H1 (cell line): ENCODE data around the gene PRSS53. TPM values are rescaled to one million over a fixed set of nuclear protein-coding genes. Genes with fewer than 3 reads are reported as not detected.

Experiments
- CTCF ChIA-PET: fragments of 300-600 bp; sonication (Branson Sonifier 250); formaldehyde crosslinking; loops from one replicate; lab custom pipeline; 2021; ENCODE audit not compliant: partially characterized antibody; lab: Charles Lee
- POLR2A ChIA-PET: fragments of 300-600 bp; sonication (Branson Sonifier 250); formaldehyde crosslinking; loops from one replicate; lab custom pipeline; 2021; ENCODE audit warnings: inconsistent platforms; ENCODE audit not compliant: partially characterized antibody; lab: Charles Lee
- DNase-seq, 2 experiments: peaks; one replicate each; pipeline versions ENCODE4 v3.0.0 to v3.0.0-alpha.2; 2010 to 2022; ENCODE audit warnings: low spot score in 2 of 2, low read depth in 1 of 2, mixed read lengths in 1 of 2
- FAIRE-seq: peaks from 2 replicates; lab custom pipeline; 2011; peaks lifted over from hg19 to GRCh38; lab: Jason Lieb, UNC
- H2AFZ ChIP-seq: 2 replicates; pipeline ENCODE4 v1.8.1; 2012; ENCODE audit warnings: low read length, inconsistent platforms
- H2AK5ac ChIP-seq: 2 replicates; pipeline ENCODE4 v1.6.1; 2013; ENCODE audit warnings: low read depth, low read length
- H2BK120ac ChIP-seq: replicated peaks from 2 replicates; pipeline ENCODE3; 2013; ENCODE audit warnings: low read depth, low read length, inconsistent platforms
- H2BK12ac ChIP-seq: 2 replicates; pipeline ENCODE4 v1.6.1; 2013; ENCODE audit warnings: low read depth, low read length
- H2BK15ac ChIP-seq: 2 replicates; pipeline ENCODE4 v1.6.1; 2013; ENCODE audit warnings: low read length
- H2BK20ac ChIP-seq: 2 replicates; pipeline ENCODE4 v1.6.1; 2013; ENCODE audit warnings: low read length
- H2BK5ac ChIP-seq: 2 replicates; pipeline ENCODE4 v1.6.1; 2013; ENCODE audit warnings: low read depth, low read length
- H3K14ac ChIP-seq: 2 replicates; pipeline ENCODE4 v1.6.1; 2013; ENCODE audit warnings: inconsistent platforms; ENCODE audit not compliant: insufficient read length
- H3K18ac ChIP-seq: 2 replicates; pipeline ENCODE4 v1.6.1; 2013; ENCODE audit warnings: low read length; ENCODE audit errors: extremely low read depth
- H3K23ac ChIP-seq: 2 replicates; pipeline ENCODE4 v1.6.1; 2013; ENCODE audit warnings: inconsistent platforms; ENCODE audit not compliant: insufficient read length
- H3K23me2 ChIP-seq: 2 replicates; pipeline ENCODE4 v1.6.1; 2013; ENCODE audit warnings: low read depth, low read length
- H3K27ac ChIP-seq: 2 replicates; pipeline ENCODE4 v1.6.1; 2011; ENCODE audit warnings: low read depth, low read length, inconsistent platforms
- H3K27me3 ChIP-seq, 4 experiments: replicated peaks in 1 of 4; 1 replicate in 1 of 4; 2 replicates in 3 of 4; pipeline versions ENCODE4 v1.6.1 to v1.8.1; 2011 to 2013; ENCODE audit warnings: low read length in 3 of 4, mild to moderate bottlenecking in 3 of 4, inconsistent platforms in 2 of 4, mixed read lengths in 2 of 4, moderate library complexity in 1 of 4; ENCODE audit not compliant: control insufficient read depth in 3 of 4, insufficient read depth in 3 of 4; ENCODE audit errors: extremely low read depth in 1 of 4
- H3K36me3 ChIP-seq, 4 experiments: 2 replicates each; pipeline versions ENCODE4 v1.6.1 to v1.8.1; 2011 to 2013; ENCODE audit warnings: mild to moderate bottlenecking in 4 of 4, low read length in 3 of 4, moderate library complexity in 2 of 4, control low read depth in 1 of 4, inconsistent platforms in 1 of 4; ENCODE audit not compliant: insufficient read depth in 4 of 4, control insufficient read depth in 2 of 4
- H3K4ac ChIP-seq: replicated peaks from 2 replicates; pipeline ENCODE3; 2013; ENCODE audit warnings: low read length, low read depth, mixed read lengths, inconsistent platforms; ENCODE audit not compliant: insufficient read length
- H3K4me1 ChIP-seq, 4 experiments: replicated peaks in 1 of 4; 1 replicate in 1 of 4; 2 replicates in 3 of 4; pipeline versions ENCODE4 v1.6.1 to v1.8.1; 2011 to 2013; ENCODE audit warnings: low read length in 3 of 4, inconsistent platforms in 2 of 4, mixed read lengths in 1 of 4; ENCODE audit not compliant: insufficient read depth in 4 of 4, control insufficient read depth in 3 of 4
- H3K4me2 ChIP-seq, 2 experiments: 2 replicates each; pipeline versions ENCODE4 v1.6.1 to v1.8.1; 2011 to 2013; ENCODE audit warnings: low read depth in 2 of 2, low read length in 2 of 2, control low read depth in 1 of 2, inconsistent platforms in 1 of 2, mild to moderate bottlenecking in 1 of 2; ENCODE audit not compliant: insufficient read depth in 1 of 2
- H3K4me3 ChIP-seq, 4 experiments: fragments of 200-600, 300-600 bp in 1 of 4; sonication (generic), shearing (Covaris generic), sonication (Bioruptor Twin) in 1 of 4; 2 replicates each; pipeline versions ENCODE4 v1.5.1 to v1.8.1; 2011 to 2016; ENCODE audit warnings: low read length in 4 of 4, low read depth in 3 of 4, control low read depth in 2 of 4, inconsistent platforms in 2 of 4, mild to moderate bottlenecking in 2 of 4, mixed read lengths in 1 of 4, moderate library complexity in 1 of 4; ENCODE audit not compliant: insufficient read depth in 2 of 4; ENCODE audit errors: extremely low read depth in 1 of 4
- H3K56ac ChIP-seq: replicated peaks from 2 replicates; pipeline ENCODE3; 2013; ENCODE audit warnings: low read depth, mild to moderate bottlenecking, mixed read lengths, low read length, inconsistent platforms; ENCODE audit not compliant: insufficient read length
- H3K79me1 ChIP-seq: 2 replicates; pipeline ENCODE4 v1.6.1; 2013; ENCODE audit warnings: low read depth, low read length, control low read depth
- H3K79me2 ChIP-seq, 2 experiments: 2 replicates each; pipeline versions ENCODE4 v1.6.1 to v1.8.1; 2012 to 2013; ENCODE audit warnings: low read length in 2 of 2, mild to moderate bottlenecking in 2 of 2, inconsistent platforms in 1 of 2; ENCODE audit not compliant: insufficient read depth in 2 of 2, control insufficient read depth in 1 of 2
- H3K9ac ChIP-seq, 4 experiments: replicated peaks in 1 of 4; 1 replicate in 1 of 4; 2 replicates in 3 of 4; pipeline versions ENCODE4 v1.6.1 to v1.8.1; 2011 to 2013; ENCODE audit warnings: low read depth in 3 of 4, low read length in 3 of 4, control low read depth in 2 of 4, mild to moderate bottlenecking in 2 of 4, moderate library complexity in 2 of 4, inconsistent platforms in 1 of 4; ENCODE audit errors: extremely low read depth in 1 of 4
- H3K9me3 ChIP-seq, 2 experiments: 2 replicates each; pipeline versions ENCODE4 v1.6.1 to v1.8.1; 2012 to 2013; ENCODE audit warnings: mild to moderate bottlenecking in 2 of 2, moderate library complexity in 2 of 2, control low read depth in 1 of 2, inconsistent platforms in 1 of 2, low read depth in 1 of 2, low read length in 1 of 2, mixed read lengths in 1 of 2; ENCODE audit not compliant: insufficient read depth in 2 of 2
- H4K20me1 ChIP-seq, 2 experiments: replicated peaks in 1 of 2; 2 replicates each; pipeline versions ENCODE3 to v1.8.1; 2011 to 2013; ENCODE audit warnings: inconsistent platforms in 2 of 2, low read length in 2 of 2, mild to moderate bottlenecking in 1 of 2; ENCODE audit not compliant: insufficient read depth in 2 of 2, control insufficient read depth in 1 of 2
- H4K5ac ChIP-seq: 2 replicates; pipeline ENCODE4 v1.6.1; 2013; ENCODE audit warnings: low read length, low read depth, mixed read lengths, inconsistent platforms; ENCODE audit not compliant: insufficient read length
- H4K8ac ChIP-seq: 2 replicates; pipeline ENCODE4 v1.8.0; 2013; ENCODE audit warnings: mild to moderate bottlenecking, moderate library complexity, low read length, inconsistent platforms; ENCODE audit not compliant: insufficient read depth; ENCODE audit errors: extremely low read depth
- H4K91ac ChIP-seq: replicated peaks from 2 replicates; pipeline ENCODE3; 2013; ENCODE audit warnings: low read length, mixed read lengths, inconsistent platforms; ENCODE audit not compliant: insufficient read length
- BACH1 ChIP-seq: IDR thresholded peaks from 2 replicates; pipeline ENCODE4 v1.6.1; 2012; ENCODE audit warnings: low read length, improper control_type of control experiment
- CHD1 ChIP-seq: IDR thresholded peaks from 2 replicates; pipeline ENCODE4 v1.6.1; 2012; ENCODE audit warnings: low read depth, low read length, improper control_type of control experiment
- EGR1 ChIP-seq: IDR thresholded peaks from 2 replicates; pipeline ENCODE4 v1.6.1; 2011; ENCODE audit warnings: low read depth, low read length, borderline replicate concordance
- EP300 ChIP-seq, 2 experiments: IDR thresholded peaks; 1 replicate in 1 of 2; 2 replicates in 1 of 2; pipeline ENCODE4 v1.6.1; 2011 to 2012; ENCODE audit warnings: low read depth in 2 of 2, low read length in 2 of 2, mild to moderate bottlenecking in 2 of 2, borderline replicate concordance in 1 of 2, inconsistent platforms in 1 of 2, moderate library complexity in 1 of 2
- GABPA ChIP-seq: IDR thresholded peaks from 2 replicates; pipeline ENCODE4 v1.6.1; 2011; ENCODE audit warnings: mild to moderate bottlenecking, low read length, moderate library complexity, borderline replicate concordance; ENCODE audit not compliant: insufficient read depth
- GTF2F1 ChIP-seq: IDR thresholded peaks from 2 replicates; pipeline ENCODE4 v1.6.1; 2012; ENCODE audit warnings: low read depth, low read length, improper control_type of control experiment, borderline replicate concordance
- HDAC2 ChIP-seq, 2 experiments: fragments of 300-600 bp in 1 of 2; sonication (generic) in 1 of 2; IDR thresholded peaks; 2 replicates each; pipeline ENCODE4 v1.6.1; 2011 to 2012; ENCODE audit warnings: low read depth in 2 of 2, low read length in 2 of 2, mild to moderate bottlenecking in 2 of 2, moderate library complexity in 2 of 2, borderline replicate concordance in 1 of 2, inconsistent platforms in 1 of 2
- KDM1A ChIP-seq: fragments of 200-600, 300-600 bp; sonication (generic); IDR thresholded peaks from 2 replicates; pipeline ENCODE4 v1.7.1; 2016; ENCODE audit warnings: mild to moderate bottlenecking, low read length, borderline replicate concordance
- KDM5A ChIP-seq: fragments of 200-600 bp; IDR thresholded peaks from 2 replicates; pipeline ENCODE4 v1.7.1; 2012; ENCODE audit warnings: mild to moderate bottlenecking, low read length, inconsistent platforms, mixed read lengths
- SP1 ChIP-seq: IDR thresholded peaks from 2 replicates; pipeline ENCODE4 v1.6.1; 2011; ENCODE audit warnings: low read depth, low read length
- TAF1 ChIP-seq: IDR thresholded peaks from 2 replicates; pipeline ENCODE4 v1.6.1; 2011; ENCODE audit warnings: mild to moderate bottlenecking, low read depth, low read length
- TAF7 ChIP-seq: optimal IDR thresholded peaks from 2 replicates; pipeline ENCODE3; 2011; ENCODE audit warnings: low read depth, mild to moderate bottlenecking, inconsistent platforms, low read length, moderate library complexity, borderline replicate concordance
- WGBS, 2 experiments: shearing (Covaris generic) in 1 of 2; methylation state at CpG; one replicate each; pipeline versions ENCODE4 v1.1.6 to v1.1.7; 2013 to 2015; ENCODE audit warnings: low lambda C conversion rate in 2 of 2, mixed read lengths in 2 of 2, inconsistent platforms in 1 of 2, low coverage in 1 of 2, missing lambda C conversion rate in 1 of 2; ENCODE audit not compliant: insufficient replicate concordance in 2 of 2, insufficient coverage in 1 of 2, insufficient read length in 1 of 2; ENCODE audit errors: extremely low coverage in 1 of 2, missing lambda C conversion rate in 1 of 2; 5-methylcytosine and 5-hydroxymethylcytosine counted together
- polyA plus RNA-seq, 7 experiments: library from polyadenylated mRNA; depleted of rRNA in 3 of 7; stranded (reverse) in 5 of 7; unstranded in 2 of 7; fragments of >200 nt in 5 of 7; fragments of 200-250 nt in 2 of 7; gene quantifications; 1 replicate in 5 of 7; 2 replicates in 1 of 7; 4 replicates in 1 of 7; pipeline versions ENCODE4 v1.2.1 to v1.2.3, GENCODE V29; 2011 to 2013; ENCODE audit warnings: missing spikeins in 2 of 7, mixed read lengths in 2 of 7
- total RNA-seq: library from RNA; stranded (reverse); fragmentation: NEBNext Ultra II Directional; extraction: Animal tissue kit (Norgen Biotek cat#: 25700); gene quantifications from 2 replicates; pipeline ENCODE4 v1.2.1, GENCODE V29; 2021

PRSS53 gene
- total and polyA plus RNA-seq, 2 of the 8 experiments (the other 6 are each of a cell fraction or from before 2014, with no cell fraction given) = 1.7 to 2.6 TPM

GRCh38 chr16:31111881-31112466, 23.2 kb upstream of the PRSS53 start:
- no peak overlapping the region for H2AFZ ChIP-seq
- TF ChIP-seq GABPA (no peak), SP1 (no peak), BACH1 (no peak), TAF7 (no peak), CHD1 (no peak), GTF2F1 (no peak), KDM1A (no peak), EP300 (IDR thresholded peaks at IDR 0.05; ENCODE audit: borderline replicate concordance in 1 of 2, low read depth in 2 of 2, low read length in 2 of 2) (no peak), HDAC2 (IDR thresholded peaks at IDR 0.05; ENCODE audit: borderline replicate concordance in 1 of 2, low read depth in 2 of 2, low read length in 2 of 2) (no peak), TAF1 (no peak), EGR1 (no peak), KDM5A (no peak)

More at GRCh38 chr16:31111881-31112466, 23.2 kb upstream of the PRSS53 start:
- Histone ChIP-seq H3K14ac (no peak overlapping the region), H3K4ac (no peak overlapping the region), H3K79me1 (no peaks in the 10 kb centered on the region; the same call in 1 of the 2 replicates), H3K9ac (no peak overlapping the region), H2BK5ac (no peak overlapping the region), H3K27ac (no peak overlapping the region), H2AK5ac (no peak overlapping the region), H3K9me3 (no peaks in the 10 kb centered on the region), H3K18ac (no peak overlapping the region), H4K8ac (no peak overlapping the region), H3K23ac (no peak overlapping the region), H3K4me2 (no peak overlapping the region), H2BK20ac (no peak overlapping the region), H4K20me1 (no peaks in the 10 kb centered on the region), H3K79me2 (no peaks in the 10 kb centered on the region), H2BK120ac (no peak overlapping the region), H2BK12ac (no peak overlapping the region), H3K56ac (no peak overlapping the region), H3K4me3 (no peak overlapping the region), H3K36me3 (peaks cover 2 to 18% (median 12%) of the 10 kb centered on the region in 4 experiments; a peak in 5 of 8 replicates), H2BK15ac (no peak overlapping the region), H3K23me2 (peaks cover 8% of the 10 kb centered on the region), H4K5ac (no peak overlapping the region), H3K4me1 (peaks cover 0 to 3% (median 2%) of the 10 kb centered on the region in 4 experiments; a peak in 1 of 7 replicates), H4K91ac (no peak overlapping the region), H3K27me3 (no peaks in the 10 kb centered on the region)
- FAIRE-seq = no peak
- ChIA-PET POLR2A (interaction anchor here (0.5 to 29.9 kb wide), 8 partner anchors 11 to 611 kb away, joined by 3 to 713 read pairs (median 5); partner anchors contain the start of genes FUS, PRSS36 and PRSS8), CTCF (interaction anchor here (0.6 to 1.1 kb wide), 4 partner anchors 9 to 30 kb away, joined by 3 to 5 read pairs (median 3); no protein-coding TSS in a partner anchor)
- no peak for DNase-seq
- WGBS, 2 experiments = 94% methylated on average over 22 of the region's 23 CpGs; no CpG with 5 or more reads in 1 of the 2 experiments
